Measurements from ENCODE around the gene GRIN1. TPM values are rescaled to one million over a fixed set of nuclear protein-coding genes. Genes with fewer than 3 reads are reported as not detected.
A peak's percentile ranks its signal among the peaks of the same experiment; 100 is the strongest.
"Not testable (repeated sequence)": the region's sequence is repeated elsewhere in the genome, so short reads cannot be mapped to it uniquely, and the experiment has no call there.

The GRIN1 gene
- total and polyA plus RNA-seq, 4 donors, result not detected

- Histone ChIP-seq H3K27ac (ENCODE audit: low read depth in 1 of 2, low read length in 2 of 2) (no peak overlapping the region), H3K4me1 (ENCODE audit: control insufficient read depth in 1 of 2, insufficient read depth in 2 of 2, low read length in 2 of 2) (no peaks in the 10 kb centered on the region), H3K27me3 (ENCODE audit: control insufficient read depth in 1 of 2, insufficient read depth in 2 of 2, low read length in 1 of 2) (no peaks in the 10 kb centered on the region), H3K4me3 (ENCODE audit: low read length in 2 of 2) (no peak overlapping the region), H3K36me3 (ENCODE audit: control insufficient read depth in 1 of 2, insufficient read depth in 2 of 2, low read length in 1 of 2) (no peaks in the 10 kb centered on the region), H3K9me3 (ENCODE audit: control insufficient read depth, low read length) (no peaks in the 10 kb centered on the region)
- ATAC-seq (ENCODE audit: low FRiP score), result no peak
- WGBS, 2 donors, result 25 to 30% methylated on average over 6 of the region's 6 CpGs
- DNase-seq, result no peak
- intact Hi-C loops (cut with DNase I), result no loop called here
These were observed 22.9 kb upstream of the GRIN1 start for GRCh38 chr9:137116027-137116507.

GRCh38 chr9:137116728-137117127, 22.2 kb upstream of the GRIN1 start:
- 34 to 57% methylated on average over 17 of the region's 17 CpGs for WGBS, 2 donors
- intact Hi-C loops (cut with DNase I), result no loop called here
- DNase-seq (no peak), ATAC-seq (ENCODE audit: low FRiP score) (no peak)
- no peaks in the 10 kb centered on the region for H3K9me3 ChIP-seq (ENCODE audit: control insufficient read depth, low read length)
- no peak overlapping the region for H3K27ac ChIP-seq (ENCODE audit: low read depth in 1 of 2, low read length in 2 of 2)
- H3K4me3 ChIP-seq (ENCODE audit: low read length in 2 of 2), result no peak overlapping the region
- H3K36me3 ChIP-seq (ENCODE audit: control insufficient read depth in 1 of 2, insufficient read depth in 2 of 2, low read length in 1 of 2), result no peaks in the 10 kb centered on the region
- H3K4me1 ChIP-seq (ENCODE audit: control insufficient read depth in 1 of 2, insufficient read depth in 2 of 2, low read length in 2 of 2), result no peaks in the 10 kb centered on the region
- H3K27me3 ChIP-seq (ENCODE audit: control insufficient read depth in 1 of 2, insufficient read depth in 2 of 2, low read length in 1 of 2), result no peaks in the 10 kb centered on the region

- H3K27me3 ChIP-seq (ENCODE audit: control insufficient read depth in 1 of 2, insufficient read depth in 2 of 2, low read length in 1 of 2), result no peaks in the 10 kb centered on the region
- intact Hi-C loops (cut with DNase I), result no loop called here
- H3K36me3 ChIP-seq (ENCODE audit: control insufficient read depth in 1 of 2, insufficient read depth in 2 of 2, low read length in 1 of 2), result no peaks in the 10 kb centered on the region
- ATAC-seq (ENCODE audit: low FRiP score) (no peak), DNase-seq (peak in 1 of 2 donors; percentile 66)
- WGBS, 2 donors, result 82% methylated on average over 15 of the region's 15 CpGs
- no peaks in the 10 kb centered on the region for H3K4me1 ChIP-seq (ENCODE audit: control insufficient read depth in 1 of 2, insufficient read depth in 2 of 2, low read length in 2 of 2)
- no peak overlapping the region for H3K27ac ChIP-seq (ENCODE audit: low read depth in 1 of 2, low read length in 2 of 2)
- H3K4me3 ChIP-seq (ENCODE audit: low read length in 2 of 2), result no peak overlapping the region
- H3K9me3 ChIP-seq (ENCODE audit: control insufficient read depth, low read length), result no peaks in the 10 kb centered on the region
These were observed 21.7 kb upstream of the GRIN1 start for GRCh38 chr9:137117269-137117731.

- intact Hi-C loops (cut with DNase I), result not testable (repeated sequence)
These were observed 20.8 kb upstream of the GRIN1 start for GRCh38 chr9:137118092-137118603.

GRCh38 chr9:137121927-137122795, 16.8 kb upstream of the GRIN1 start:
- DNase-seq; H3K36me3 ChIP-seq (ENCODE audit: control insufficient read depth in 1 of 2, insufficient read depth in 2 of 2, low read length in 1 of 2); H3K4me3 ChIP-seq (ENCODE audit: low read length in 2 of 2); H3K9me3 ChIP-seq (ENCODE audit: control insufficient read depth, low read length); H3K27me3 ChIP-seq (ENCODE audit: control insufficient read depth in 1 of 2, insufficient read depth in 2 of 2, low read length in 1 of 2); H3K27ac ChIP-seq (ENCODE audit: low read depth in 1 of 2, low read length in 2 of 2); ATAC-seq (ENCODE audit: low FRiP score); H3K4me1 ChIP-seq (ENCODE audit: control insufficient read depth in 1 of 2, insufficient read depth in 2 of 2, low read length in 2 of 2): not testable (repeated sequence)
- intact Hi-C loops (cut with DNase I), result loop anchor here (2.0 to 5.0 kb wide), 2 partner anchors 105 to 107 kb away; partner anchors contain the start of genes CYSRT1 (in 1 of the 2) and RNF224 (in 1 of the 2)
- WGBS, 2 donors, result 73 to 77% methylated on average over 22 to 24 of the region's 25 CpGs

More at GRCh38 chr9:137118092-137118603, 20.8 kb upstream of the GRIN1 start:
- not testable (repeated sequence) for H3K27ac ChIP-seq (ENCODE audit: low read depth in 1 of 2, low read length in 2 of 2); H3K36me3 ChIP-seq (ENCODE audit: control insufficient read depth in 1 of 2, insufficient read depth in 2 of 2, low read length in 1 of 2); H3K9me3 ChIP-seq (ENCODE audit: control insufficient read depth, low read length); DNase-seq; ATAC-seq (ENCODE audit: low FRiP score); H3K4me1 ChIP-seq (ENCODE audit: control insufficient read depth in 1 of 2, insufficient read depth in 2 of 2, low read length in 2 of 2); H3K4me3 ChIP-seq (ENCODE audit: low read length in 2 of 2); H3K27me3 ChIP-seq (ENCODE audit: control insufficient read depth in 1 of 2, insufficient read depth in 2 of 2, low read length in 1 of 2)
- 83 to 86% methylated on average over 12 of the region's 12 CpGs for WGBS, 2 donors

- DNase-seq; H3K9me3 ChIP-seq (ENCODE audit: control insufficient read depth, low read length); ATAC-seq (ENCODE audit: low FRiP score); H3K27me3 ChIP-seq (ENCODE audit: control insufficient read depth in 1 of 2, insufficient read depth in 2 of 2, low read length in 1 of 2); H3K4me3 ChIP-seq (ENCODE audit: low read length in 2 of 2); H3K27ac ChIP-seq (ENCODE audit: low read depth in 1 of 2, low read length in 2 of 2); H3K4me1 ChIP-seq (ENCODE audit: control insufficient read depth in 1 of 2, insufficient read depth in 2 of 2, low read length in 2 of 2); H3K36me3 ChIP-seq (ENCODE audit: control insufficient read depth in 1 of 2, insufficient read depth in 2 of 2, low read length in 1 of 2): not testable (repeated sequence)
- 87 to 94% methylated on average over 16 of the region's 16 CpGs for WGBS, 2 donors
- intact Hi-C loops (cut with DNase I), result loop anchor here (2.0 to 5.0 kb wide), 2 partner anchors 104 to 106 kb away; partner anchors contain the start of genes CYSRT1 (in 1 of the 2) and RNF224 (in 1 of the 2)
These were observed 16.0 kb upstream of the GRIN1 start for GRCh38 chr9:137122796-137123467.

GRCh38 chr9:137123468-137123837, 15.5 kb upstream of the GRIN1 start:
- Histone ChIP-seq H3K27me3 (ENCODE audit: control insufficient read depth in 1 of 2, insufficient read depth in 2 of 2, low read length in 1 of 2) (no peaks in the 10 kb centered on the region), H3K4me1 (ENCODE audit: control insufficient read depth in 1 of 2, insufficient read depth in 2 of 2, low read length in 2 of 2) (no peaks in the 10 kb centered on the region), H3K36me3 (ENCODE audit: control insufficient read depth in 1 of 2, insufficient read depth in 2 of 2, low read length in 1 of 2) (no peaks in the 10 kb centered on the region), H3K4me3 (ENCODE audit: low read length in 2 of 2) (no peak overlapping the region), H3K27ac (ENCODE audit: low read depth in 1 of 2, low read length in 2 of 2) (no peak overlapping the region), H3K9me3 (ENCODE audit: control insufficient read depth, low read length) (no peaks in the 10 kb centered on the region)
- WGBS, 2 donors, result 76 to 81% methylated on average over 5 of the region's 5 CpGs
- ATAC-seq (ENCODE audit: low FRiP score) (no peak), DNase-seq (no peak)
- intact Hi-C loops (cut with DNase I), result loop anchor here (2.0 to 5.0 kb wide), 2 partner anchors 104 to 105 kb away; partner anchors contain the start of genes CYSRT1 (in 1 of the 2) and RNF224 (in 1 of the 2)

GRCh38 chr9:137123952-137124462, 14.9 kb upstream of the GRIN1 start:
- DNase-seq; H3K4me3 ChIP-seq (ENCODE audit: low read length in 2 of 2); ATAC-seq (ENCODE audit: low FRiP score); H3K36me3 ChIP-seq (ENCODE audit: control insufficient read depth in 1 of 2, insufficient read depth in 2 of 2, low read length in 1 of 2); H3K27ac ChIP-seq (ENCODE audit: low read depth in 1 of 2, low read length in 2 of 2); H3K27me3 ChIP-seq (ENCODE audit: control insufficient read depth in 1 of 2, insufficient read depth in 2 of 2, low read length in 1 of 2); H3K9me3 ChIP-seq (ENCODE audit: control insufficient read depth, low read length); H3K4me1 ChIP-seq (ENCODE audit: control insufficient read depth in 1 of 2, insufficient read depth in 2 of 2, low read length in 2 of 2): not testable (repeated sequence)
- intact Hi-C loops (cut with DNase I), result loop anchor here (2.0 to 5.0 kb wide), 2 partner anchors 103 to 105 kb away; partner anchors contain the start of genes CYSRT1 (in 1 of the 2) and RNF224 (in 1 of the 2)
- 90 to 93% methylated on average over 5 of the region's 5 CpGs for WGBS, 2 donors
